DOHH2 (cell line): ENCODE measurements around the gene CLDN14.

Source experiments
- CTCF ChIP-seq: fragments of 200-600 bp; sonication (generic); IDR thresholded peaks from one replicate; pipeline ENCODE4 v1.5.1; 2014; ENCODE audit warnings: antibody characterized with exemption, mild to moderate bottlenecking, low read depth, low read length; ENCODE audit not compliant: poor library complexity, severe bottlenecking
- EZH2phosphoT487 ChIP-seq: fragments of 200-600 bp; sonication (generic); IDR thresholded peaks from 2 replicates; pipeline ENCODE4 v1.6.1; 2017; ENCODE audit warnings: borderline replicate concordance, mild to moderate bottlenecking, antibody characterized with exemption, low read length, moderate library complexity, mixed read lengths

DNA sequence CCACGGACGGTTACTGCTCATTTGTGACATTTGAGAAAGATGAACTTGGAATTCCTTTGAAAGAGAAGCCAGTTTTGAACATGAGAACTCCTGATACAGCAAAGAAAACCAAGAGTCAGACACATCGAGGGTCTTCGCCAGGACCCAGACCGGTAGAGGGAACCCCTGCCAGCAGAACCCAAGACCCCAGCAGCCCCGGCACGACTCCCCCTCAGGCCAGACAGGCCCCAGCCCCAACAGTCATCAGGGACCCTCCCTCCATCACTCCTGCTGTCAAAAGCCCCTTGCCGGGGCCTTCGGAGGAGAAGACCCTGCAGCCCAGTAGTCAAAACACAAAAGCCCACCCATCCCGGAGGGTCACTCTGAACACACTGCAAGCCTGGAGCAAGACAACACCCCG, 67.0 kb downstream of the CLDN14 start:
- TF ChIP-seq CTCF, result no peak
- no peak for TF ChIP-seq EZH2phosphoT487
